Heart left ventricle (tissue), 13 donors: ENCODE measurements around the gene COPG2.
A peak's percentile ranks its signal among the peaks of the same experiment; 100 is the strongest.

Source experiments
- CTCF ChIP-seq, 12 donors: fragments of 200-600 bp; sonication (generic) in 4 of 12; IDR thresholded peaks; one replicate each; pipeline versions ENCODE4 v1.5.0 to v1.8.0; 2018 to 2022; ENCODE audit warnings: antibody characterized with exemption in 12 of 12, mild to moderate bottlenecking in 5 of 12
- POLR2A ChIP-seq, 2 donors: fragments of 450-650 bp; IDR thresholded peaks; one replicate each; pipeline ENCODE4 v1.6.1; 2017; ENCODE audit warnings: antibody characterized with exemption in 2 of 2, mild to moderate bottlenecking in 2 of 2, moderate library complexity in 2 of 2
- donor health status: ischemic (EF 13 %, LVEDD 7.1; RV severe dilation, severe dysfunction).
- donor health status: DM: no; HTN: yes; CAD: no.
- donor health status: DM: no; HTN: no; CAD: no.
- donor health status: ischemic (EF 25% LVEDD 6.9; RV normal size, moderate dysfunction).
- donor health status: ischemic (EF 25% LVEDD 5.7; RV mildly dilated, moderate dysfunction).
- donor health status: ischemic (EF 35%, LVEDD 5.7; RV mildly dilated, moderate dysfunction).
- donor health status: nonischemic (EF 11% LVEDD 7.7; RV severe dilation, severe dysfunction).
- donor health status: DM: yes; HTN: yes; CAD: no.
- donor health status: PGD.
- donor health status: ischemic (EF 29% LVEDD 5.4; RV normal size, mild dysfunction).
- donor health status: nonischemic (EF 23%, LVEDD 6.1; RV moderate dilation, normal function).

DNA sequence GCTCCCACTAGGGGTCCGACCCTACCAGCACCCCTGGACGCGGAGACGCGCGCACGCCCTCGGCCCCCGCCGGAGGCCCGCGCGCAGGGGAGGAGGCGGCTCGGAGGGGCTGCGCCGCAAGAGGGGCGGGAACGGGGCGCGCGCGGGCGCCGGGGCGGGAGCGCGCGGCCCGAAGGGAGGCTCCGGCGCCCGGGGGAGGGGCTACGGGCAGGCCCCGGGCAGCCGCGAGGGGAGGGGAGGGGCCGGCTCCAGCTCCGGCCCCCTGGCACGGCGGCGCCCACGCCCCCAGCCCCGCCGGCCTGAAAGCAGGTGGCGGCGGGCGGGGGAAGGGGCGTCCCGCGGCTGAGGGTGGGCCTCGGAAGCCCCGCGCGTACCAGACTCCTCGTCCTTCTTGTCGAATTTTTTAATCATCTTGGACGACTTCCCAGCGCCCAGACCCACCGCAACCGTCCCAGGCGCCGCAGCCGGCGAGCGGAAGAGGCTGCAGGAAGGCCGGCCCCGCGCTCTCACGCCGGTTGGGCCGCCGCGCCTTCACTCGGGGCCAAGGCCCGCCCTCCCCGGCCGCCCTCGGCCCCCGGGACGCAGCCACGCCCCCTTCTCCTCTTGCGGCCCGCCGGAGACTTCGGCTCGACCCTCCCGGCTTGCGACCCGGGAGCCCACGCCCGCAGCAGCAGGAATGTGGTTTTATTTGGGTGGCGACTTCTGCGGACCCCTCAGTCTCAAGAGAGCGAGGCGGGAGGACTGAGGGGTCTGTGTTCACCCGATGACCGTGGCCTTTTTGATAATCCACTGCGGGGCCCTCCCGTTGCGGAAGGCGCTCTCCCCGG lies at the start of gene COPG2:
- TF ChIP-seq CTCF (IDR thresholded peaks at IDR 0.05) (peak in 1 of 12 donors; percentile 5), POLR2A (IDR thresholded peaks at IDR 0.05) (peak in 1 of 2 donors; percentile 67)
